Mesenchymal stem cell (in vitro differentiated cells and primary cell): Measurements from ENCODE around the gene DYNLT4.
A peak's percentile ranks its signal among the peaks of the same experiment; 100 is the strongest.

Experiments used
- DNase-seq: peaks from one replicate; pipeline ENCODE4 v3.0.0-alpha.2; 2013
- H2AFZ ChIP-seq: one replicate; pipeline ENCODE4 v1.6.1; 2013; ENCODE audit warnings: low read depth, mild to moderate bottlenecking, control low read depth, inconsistent platforms, low read length, moderate library complexity
- H2AK5ac ChIP-seq: 2 replicates; pipeline ENCODE4 v1.6.1; 2013; ENCODE audit warnings: low read length, moderate library complexity, mild to moderate bottlenecking, inconsistent platforms; ENCODE audit not compliant: severe bottlenecking
- H2BK120ac ChIP-seq: one replicate; pipeline ENCODE4 v1.6.1; 2013; ENCODE audit warnings: low read depth, mild to moderate bottlenecking, inconsistent platforms, low read length, moderate library complexity
- H2BK12ac ChIP-seq, 2 experiments: one replicate each; pipeline ENCODE4 v1.6.1; 2013; ENCODE audit warnings: inconsistent platforms in 2 of 2, low read length in 2 of 2, mild to moderate bottlenecking in 2 of 2, moderate library complexity in 2 of 2, control low read depth in 1 of 2
- H2BK15ac ChIP-seq: one replicate; pipeline ENCODE4 v1.6.1; 2013; ENCODE audit warnings: mild to moderate bottlenecking, low read depth, inconsistent platforms; ENCODE audit not compliant: poor library complexity, severe bottlenecking
- H2BK5ac ChIP-seq: 2 replicates; pipeline ENCODE4 v1.6.1; 2013; ENCODE audit warnings: low read depth, mild to moderate bottlenecking, low read length, control low read depth, inconsistent platforms; ENCODE audit not compliant: poor library complexity, severe bottlenecking
- H3K14ac ChIP-seq, 2 experiments: one replicate each; pipeline ENCODE4 v1.6.1; 2013; ENCODE audit warnings: inconsistent platforms in 2 of 2, low read length in 2 of 2, control low read depth in 1 of 2, mild to moderate bottlenecking in 1 of 2, moderate library complexity in 1 of 2
- H3K18ac ChIP-seq, 2 experiments: one replicate each; pipeline ENCODE4 v1.6.1; 2013; ENCODE audit warnings: inconsistent platforms in 2 of 2, low read length in 2 of 2, control low read depth in 1 of 2, low read depth in 1 of 2, mild to moderate bottlenecking in 1 of 2
- H3K23ac ChIP-seq, 2 experiments: one replicate each; pipeline ENCODE4 v1.6.1; 2013; ENCODE audit warnings: inconsistent platforms in 2 of 2, low read length in 2 of 2, mild to moderate bottlenecking in 2 of 2, moderate library complexity in 2 of 2, control low read depth in 1 of 2
- H3K27ac ChIP-seq: 2 replicates; pipeline ENCODE4 v1.5.1; 2013; ENCODE audit warnings: mild to moderate bottlenecking, moderate library complexity, low read length, control low read depth, inconsistent platforms; ENCODE audit not compliant: poor library complexity, severe bottlenecking
- H3K27me3 ChIP-seq, 2 experiments: 2 replicates each; pipeline versions ENCODE4 v1.6.1 to v1.7.0; 2013; ENCODE audit warnings: low read length in 2 of 2, mild to moderate bottlenecking in 2 of 2, moderate library complexity in 2 of 2, control low read depth in 1 of 2, inconsistent platforms in 1 of 2; ENCODE audit not compliant: control insufficient read depth in 1 of 2, insufficient read depth in 1 of 2
- H3K36me3 ChIP-seq, 2 experiments: 2 replicates each; pipeline versions ENCODE4 v1.6.1 to v1.7.0; 2013; ENCODE audit warnings: low read length in 2 of 2, control low read depth in 1 of 2, inconsistent platforms in 1 of 2, low read depth in 1 of 2, mild to moderate bottlenecking in 1 of 2; ENCODE audit not compliant: insufficient read depth in 2 of 2, control insufficient read depth in 1 of 2
- H3K4ac ChIP-seq, 2 experiments: one replicate each; pipeline ENCODE4 v1.6.1; 2013; ENCODE audit warnings: inconsistent platforms in 2 of 2, low read length in 2 of 2, mild to moderate bottlenecking in 2 of 2, moderate library complexity in 2 of 2, control low read depth in 1 of 2, low read depth in 1 of 2
- H3K4me1 ChIP-seq: 2 replicates; pipeline ENCODE4 v1.6.1; 2013; ENCODE audit warnings: low read depth, low read length, control low read depth; ENCODE audit not compliant: control insufficient read depth, insufficient read depth
- H3K4me2 ChIP-seq: 2 replicates; pipeline ENCODE4 v1.6.1; 2013; ENCODE audit warnings: low read length, mild to moderate bottlenecking, inconsistent platforms; ENCODE audit not compliant: poor library complexity, severe bottlenecking
- H3K4me3 ChIP-seq, 2 experiments: 2 replicates each; pipeline versions ENCODE4 v1.5.1 to v1.7.0; 2013; ENCODE audit warnings: low read length in 2 of 2, mild to moderate bottlenecking in 2 of 2, control low read depth in 1 of 2, low read depth in 1 of 2; ENCODE audit not compliant: insufficient read depth in 1 of 2
- H3K79me1 ChIP-seq: replicated peaks from 2 replicates; pipeline ENCODE4 v1.6.1; 2013; ENCODE audit warnings: mild to moderate bottlenecking, control low read depth, low read length, inconsistent platforms; ENCODE audit not compliant: poor library complexity, severe bottlenecking
- H3K9ac ChIP-seq: 2 replicates; pipeline ENCODE4 v1.7.0; 2013; ENCODE audit warnings: mild to moderate bottlenecking, low read length, moderate library complexity
- H3K9me3 ChIP-seq: 2 replicates; pipeline ENCODE4 v1.7.0; 2013; ENCODE audit warnings: mild to moderate bottlenecking, low read length; ENCODE audit not compliant: control insufficient read depth
- H4K8ac ChIP-seq: one replicate; pipeline ENCODE4 v1.6.1; 2013; ENCODE audit warnings: inconsistent platforms, mild to moderate bottlenecking, low read length, moderate library complexity
- H4K91ac ChIP-seq: one replicate; pipeline ENCODE4 v1.6.1; 2013; ENCODE audit warnings: mild to moderate bottlenecking, low read length, inconsistent platforms
- WGBS: methylation state at CpG from one replicate; pipeline ENCODE4 v1.1.7; 2013; ENCODE audit warnings: mixed read lengths; 5-methylcytosine and 5-hydroxymethylcytosine counted together

The DYNLT4 gene

DNA sequence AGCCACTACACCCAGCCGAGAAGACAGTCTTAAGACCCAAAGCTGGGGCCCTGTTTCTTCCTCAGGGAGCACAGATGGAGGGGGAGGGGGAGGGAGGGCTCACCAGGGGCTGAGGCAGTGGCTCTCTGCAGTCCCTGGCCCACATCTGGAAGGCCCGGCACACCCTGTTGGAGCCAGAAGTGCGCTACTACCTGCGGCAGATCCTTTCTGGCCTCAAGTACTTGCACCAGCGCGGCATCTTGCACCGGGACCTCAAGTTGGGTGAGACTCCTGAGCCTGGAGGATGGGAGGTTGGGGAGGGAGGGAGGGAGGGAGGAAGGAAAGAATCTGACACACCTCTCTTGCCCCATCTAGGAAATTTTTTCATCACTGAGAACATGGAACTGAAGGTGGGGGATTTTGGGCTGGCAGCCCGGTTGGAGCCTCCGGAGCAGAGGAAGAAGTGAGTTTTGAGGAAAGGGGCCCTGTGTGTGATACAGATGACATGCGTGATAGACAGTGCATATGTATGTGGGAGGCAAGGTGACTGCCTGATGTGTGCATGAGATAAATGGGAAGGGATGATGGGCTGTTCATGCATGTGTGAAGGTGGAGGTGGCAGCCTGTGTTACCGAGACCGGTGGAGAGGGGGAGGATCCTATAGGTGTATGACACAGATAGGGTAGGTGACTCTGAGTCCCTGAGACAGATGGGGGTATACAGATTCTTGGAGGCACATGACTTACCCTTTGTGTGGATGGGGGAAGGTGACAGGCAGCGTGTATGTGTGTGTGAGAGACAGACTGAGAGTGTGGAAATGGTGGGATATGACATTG lies 5.5 kb downstream of the DYNLT4 start:
- Histone ChIP-seq H2BK15ac (no peak overlapping the region), H3K4me3 (peak overlapping the region; percentile 47 to 90), H2BK12ac (peak overlapping the region in 1 of 2 experiments; percentile 35), H3K14ac (peak overlapping the region in 1 of 2 experiments; percentile 80), H3K79me1 (peaks cover 7% of the 10 kb centered on the region), H3K23ac (peak overlapping the region in 1 of 2 experiments; percentile 10), H3K4me2 (peak overlapping the region; percentile 72), H2BK5ac (no peak overlapping the region), H3K27ac (no peak overlapping the region), H4K91ac (no peak overlapping the region), H3K4me1 (peaks cover 48% of the 10 kb centered on the region), H4K8ac (no peak overlapping the region), H2BK120ac (no peak overlapping the region), H3K18ac (peak overlapping the region in 1 of 2 experiments; percentile 22), H3K4ac (peak overlapping the region in 1 of 2 experiments; percentile 47), H2AK5ac (no peak overlapping the region), H3K9ac (peak overlapping the region; percentile 94), H2AFZ (no peak overlapping the region), H3K36me3 (peaks cover 49 to 50% of the 10 kb centered on the region in 2 experiments), H3K27me3 (no peaks in the 10 kb centered on the region), H3K9me3 (no peaks in the 10 kb centered on the region)
- peak; percentile 38 for DNase-seq
- whole genome bisulfite sequencing = 71% methylated on average over 10 of the region's 13 CpGs

- peak; percentile 98 for DNase-seq
- Histone ChIP-seq H3K27me3 (no peaks in the 10 kb centered on the region), H3K4me1 (peaks cover 34% of the 10 kb centered on the region), H2BK120ac (peak within 1 kb of the TSS; percentile 89), H3K4ac (peak within 1 kb of the TSS; percentile 54 to 65), H2BK12ac (peak within 1 kb of the TSS in 1 of 2 experiments; percentile 87), H3K23ac (peak within 1 kb of the TSS in 1 of 2 experiments; percentile 75), H2AFZ (peak within 1 kb of the TSS; percentile 15), H2BK15ac (peak within 1 kb of the TSS; percentile 75), H3K79me1 (peaks cover 3% of the 10 kb centered on the region), H3K14ac (peak within 1 kb of the TSS in 1 of 2 experiments; percentile 91), H2BK5ac (peak within 1 kb of the TSS; percentile 83), H3K9ac (peak within 1 kb of the TSS; percentile 94), H3K4me2 (peak within 1 kb of the TSS; percentile 72), H2AK5ac (no peak within 1 kb of the TSS), H4K8ac (peak within 1 kb of the TSS; percentile 38), H3K18ac (peak within 1 kb of the TSS; percentile 70 to 92), H3K9me3 (no peaks in the 10 kb centered on the region), H4K91ac (peak within 1 kb of the TSS; percentile 65), H3K36me3 (peaks cover 31 to 32% of the 10 kb centered on the region in 2 experiments), H3K4me3 (peak within 1 kb of the TSS; percentile 82 to 90), H3K27ac (peak within 1 kb of the TSS; percentile 95)
- WGBS = under 1% methylated on average over 60 of the region's 79 CpGs
Observed at GRCh38 chr1:44799770-44800584, 7.2 kb downstream of the DYNLT4 start, which contains the start of gene PLK3. Gene PLK3 (plus strand): TSS chr1:44800377. CDS start chr1:44800464, 87 bp downstream.

DNA sequence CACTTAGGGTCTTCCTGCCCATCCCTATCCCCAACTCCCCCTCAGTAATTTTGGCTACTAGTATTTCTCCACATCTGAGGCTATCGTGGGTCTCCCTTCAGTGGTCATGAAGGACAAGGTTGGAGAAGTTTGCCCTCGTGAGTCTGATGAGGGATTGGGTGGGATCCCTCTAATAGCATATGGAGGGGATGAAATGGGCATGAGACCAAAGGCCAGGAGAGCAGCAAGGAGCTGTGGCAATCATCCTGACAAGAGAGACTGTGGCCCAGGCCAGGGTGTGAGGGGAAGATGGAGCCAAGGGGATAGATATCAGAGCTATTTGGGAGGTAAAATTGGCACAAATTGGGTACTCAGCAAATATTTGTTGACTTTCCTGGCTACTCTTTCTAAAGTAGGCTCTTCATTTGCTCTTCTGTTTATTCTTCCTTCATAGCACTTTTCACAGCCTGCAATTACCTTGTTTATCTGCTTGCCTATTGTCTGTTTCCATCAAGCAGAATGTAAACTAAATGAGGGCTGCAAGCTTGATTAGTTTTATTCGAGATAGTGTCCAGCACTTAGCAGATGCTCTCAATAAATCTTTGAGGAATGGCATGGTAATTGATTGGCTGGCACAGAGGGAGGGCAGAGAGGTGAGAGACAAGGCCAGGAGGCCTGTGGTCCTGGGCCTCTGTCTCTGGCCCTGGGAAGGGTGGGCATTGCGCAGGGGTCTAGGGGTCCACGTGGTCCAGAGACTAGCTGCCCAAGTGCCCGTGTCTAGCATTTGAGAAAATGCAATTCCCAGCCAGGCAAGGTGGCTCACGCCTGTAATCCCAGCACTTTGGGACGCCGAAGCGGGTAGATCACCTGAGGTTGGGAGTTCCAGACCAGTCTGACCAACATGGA lies 8.4 kb downstream of the DYNLT4 start:
- peak overlapping the region; percentile 51 for H4K8ac ChIP-seq
- peak overlapping the region; percentile 95 for H3K27ac ChIP-seq
- peak overlapping the region; percentile 69 for H2AK5ac ChIP-seq
- H2BK5ac ChIP-seq = no peak overlapping the region
- WGBS = 95% methylated on average over 10 of the region's 10 CpGs
- no peak overlapping the region for H4K91ac ChIP-seq
- DNase-seq = no peak
- H2BK12ac ChIP-seq = peak overlapping the region; percentile 28 to 98
- H3K9me3 ChIP-seq = no peaks in the 10 kb centered on the region
- H3K27me3 ChIP-seq = no peaks in the 10 kb centered on the region
- H3K36me3 ChIP-seq = peaks cover 20 to 21% of the 10 kb centered on the region in 2 experiments
- H3K18ac ChIP-seq = peak overlapping the region in 1 of 2 experiments; percentile 78
- H2BK15ac ChIP-seq = peak overlapping the region; percentile 31
- no peak overlapping the region for H3K4me2 ChIP-seq
- H2BK120ac ChIP-seq = no peak overlapping the region
- no peak overlapping the region for H3K4me3 ChIP-seq
- H3K4me1 ChIP-seq = peaks cover 29% of the 10 kb centered on the region
- no peak overlapping the region for H2AFZ ChIP-seq
- peak overlapping the region in 1 of 2 experiments; percentile 90 for H3K4ac ChIP-seq
- H3K79me1 ChIP-seq = peaks cover 3% of the 10 kb centered on the region
- H3K9ac ChIP-seq = peak overlapping the region; percentile 88
- peak overlapping the region in 1 of 2 experiments; percentile 65 for H3K14ac ChIP-seq
- no peak overlapping the region for H3K23ac ChIP-seq
